Measurements from ENCODE around the gene PCDHA9. TPM values are rescaled to one million over a fixed set of nuclear protein-coding genes. Genes with fewer than 3 reads are reported as not detected.
"Not testable (repeated sequence)": the region's sequence is repeated elsewhere in the genome, so short reads cannot be mapped to it uniquely, and the experiment has no call there.

PCDHA9 gene
- total RNA-seq, 1 donor from 2014 or later, result 0.34 TPM

- DNase-seq (ENCODE audit: low spot score), result no peak
Measured at GRCh38 chr5:140835622-140836510, 12.3 kb upstream of the PCDHA9 start.

- DNase-seq (ENCODE audit: low spot score), result no peak
Measured at GRCh38 chr5:140840978-140841962, 6.9 kb upstream of the PCDHA9 start, which contains the start of gene PCDHA8. PCDHA8 (plus strand) TSS chr5:140841187; CDS start chr5:140841322, 135 bp downstream.

DNA sequence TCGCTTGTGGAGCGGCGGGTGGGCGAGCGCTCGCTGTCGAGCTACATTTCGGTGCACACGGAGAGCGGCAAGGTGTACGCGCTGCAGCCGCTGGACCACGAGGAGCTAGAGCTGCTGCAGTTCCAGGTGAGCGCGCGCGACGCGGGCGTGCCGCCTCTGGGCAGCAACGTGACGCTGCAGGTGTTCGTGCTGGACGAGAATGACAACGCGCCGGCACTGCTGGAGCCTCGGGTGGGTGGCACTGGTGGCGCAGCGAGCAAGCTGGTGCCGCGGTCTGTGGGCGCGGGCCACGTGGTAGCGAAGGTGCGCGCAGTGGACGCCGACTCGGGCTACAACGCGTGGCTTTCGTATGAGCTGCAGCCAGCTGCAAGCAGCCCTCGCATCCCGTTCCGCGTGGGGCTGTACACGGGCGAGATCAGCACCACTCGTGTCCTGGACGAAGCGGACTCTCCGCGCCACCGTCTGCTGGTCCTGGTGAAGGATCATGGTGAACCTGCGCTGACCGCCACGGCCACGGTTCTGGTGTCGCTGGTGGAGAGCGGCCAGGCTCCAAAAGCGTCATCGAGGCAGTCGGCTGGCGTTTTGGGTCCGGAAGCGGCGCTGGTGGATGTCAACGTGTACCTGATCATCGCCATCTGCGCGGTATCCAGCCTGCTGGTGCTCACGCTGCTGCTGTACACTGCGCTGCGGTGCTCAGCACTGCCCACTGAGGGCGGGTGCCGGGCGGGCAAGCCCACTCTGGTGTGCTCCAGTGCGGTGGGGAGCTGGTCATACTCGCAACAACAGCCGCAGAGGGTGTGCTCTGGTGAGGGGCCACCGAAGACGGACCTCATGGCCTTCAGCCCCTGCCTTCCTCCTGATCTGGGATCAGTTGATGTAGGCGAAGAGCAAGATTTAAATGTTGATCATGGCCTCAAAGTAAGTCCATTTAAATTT lies 5.1 kb upstream of the PCDHA9 start:
- no peak for DNase-seq (ENCODE audit: low spot score)

DNA sequence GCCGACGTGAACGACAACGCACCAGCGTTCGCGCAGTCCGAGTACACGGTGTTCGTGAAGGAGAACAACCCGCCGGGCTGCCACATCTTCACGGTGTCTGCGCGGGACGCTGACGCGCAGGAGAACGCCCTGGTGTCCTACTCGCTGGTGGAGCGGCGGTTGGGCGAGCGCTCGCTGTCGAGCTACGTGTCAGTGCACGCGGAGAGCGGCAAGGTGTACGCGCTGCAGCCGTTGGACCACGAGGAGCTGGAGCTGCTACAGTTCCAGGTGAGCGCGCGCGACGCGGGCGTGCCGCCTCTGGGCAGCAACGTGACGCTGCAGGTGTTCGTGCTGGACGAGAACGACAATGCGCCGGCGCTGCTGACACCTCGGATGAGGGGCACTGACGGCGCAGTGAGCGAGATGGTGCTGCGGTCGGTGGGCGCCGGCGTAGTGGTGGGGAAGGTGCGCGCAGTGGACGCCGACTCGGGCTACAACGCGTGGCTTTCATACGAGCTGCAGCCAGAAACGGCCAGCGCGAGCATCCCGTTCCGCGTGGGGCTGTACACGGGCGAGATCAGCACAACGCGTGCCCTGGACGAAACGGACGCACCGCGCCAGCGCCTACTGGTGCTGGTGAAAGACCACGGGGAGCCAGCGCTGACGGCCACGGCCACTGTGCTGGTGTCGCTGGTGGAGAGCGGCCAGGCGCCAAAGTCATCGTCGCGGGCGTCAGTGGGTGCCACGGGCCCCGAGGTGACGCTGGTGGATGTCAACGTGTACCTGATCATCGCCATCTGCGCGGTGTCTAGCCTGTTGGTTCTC lies 1.9 kb downstream of the PCDHA9 start:
- not testable (repeated sequence) for DNase-seq (ENCODE audit: low spot score)

GRCh38 chr5:140855772-140856674 lies 7.8 kb downstream of the PCDHA9 start, which contains the start of gene PCDHA10:
PCDHA10 (plus strand) TSS chr5:140855897; CDS start chr5:140856049, 152 bp downstream.
- DNase-seq (ENCODE audit: low spot score), result no peak

DNA sequence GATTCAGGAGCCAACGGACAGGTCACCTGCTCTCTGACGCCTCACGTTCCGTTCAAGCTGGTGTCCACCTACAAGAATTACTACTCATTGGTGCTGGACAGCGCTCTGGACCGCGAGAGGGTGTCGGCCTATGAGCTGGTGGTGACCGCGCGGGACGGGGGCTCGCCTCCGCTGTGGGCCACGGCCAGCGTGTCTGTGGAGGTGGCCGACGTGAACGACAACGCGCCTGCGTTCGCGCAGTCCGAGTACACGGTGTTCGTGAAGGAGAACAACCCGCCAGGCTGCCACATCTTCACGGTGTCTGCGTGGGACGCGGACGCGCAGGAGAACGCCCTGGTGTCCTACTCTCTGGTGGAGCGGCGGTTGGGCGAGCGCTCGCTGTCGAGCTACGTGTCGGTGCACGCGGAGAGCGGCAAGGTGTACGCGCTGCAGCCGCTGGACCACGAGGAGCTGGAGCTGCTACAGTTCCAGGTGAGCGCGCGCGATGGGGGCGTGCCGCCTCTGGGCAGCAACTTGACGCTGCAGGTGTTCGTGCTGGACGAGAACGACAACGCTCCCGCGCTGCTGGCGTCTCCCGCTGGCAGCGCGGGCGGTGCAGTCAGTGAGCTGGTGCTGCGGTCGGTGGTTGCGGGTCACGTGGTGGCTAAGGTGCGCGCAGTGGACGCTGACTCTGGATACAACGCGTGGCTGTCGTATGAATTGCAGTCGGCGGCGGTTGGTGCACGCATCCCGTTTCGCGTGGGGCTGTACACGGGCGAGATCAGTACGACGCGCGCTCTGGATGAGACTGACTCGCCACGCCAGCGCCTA lies 9.2 kb downstream of the PCDHA9 start:
- DNase-seq (ENCODE audit: low spot score), result no peak

GRCh38 chr5:140857987-140858240 lies 9.7 kb downstream of the PCDHA9 start:
- no peak for DNase-seq (ENCODE audit: low spot score)

DNA sequence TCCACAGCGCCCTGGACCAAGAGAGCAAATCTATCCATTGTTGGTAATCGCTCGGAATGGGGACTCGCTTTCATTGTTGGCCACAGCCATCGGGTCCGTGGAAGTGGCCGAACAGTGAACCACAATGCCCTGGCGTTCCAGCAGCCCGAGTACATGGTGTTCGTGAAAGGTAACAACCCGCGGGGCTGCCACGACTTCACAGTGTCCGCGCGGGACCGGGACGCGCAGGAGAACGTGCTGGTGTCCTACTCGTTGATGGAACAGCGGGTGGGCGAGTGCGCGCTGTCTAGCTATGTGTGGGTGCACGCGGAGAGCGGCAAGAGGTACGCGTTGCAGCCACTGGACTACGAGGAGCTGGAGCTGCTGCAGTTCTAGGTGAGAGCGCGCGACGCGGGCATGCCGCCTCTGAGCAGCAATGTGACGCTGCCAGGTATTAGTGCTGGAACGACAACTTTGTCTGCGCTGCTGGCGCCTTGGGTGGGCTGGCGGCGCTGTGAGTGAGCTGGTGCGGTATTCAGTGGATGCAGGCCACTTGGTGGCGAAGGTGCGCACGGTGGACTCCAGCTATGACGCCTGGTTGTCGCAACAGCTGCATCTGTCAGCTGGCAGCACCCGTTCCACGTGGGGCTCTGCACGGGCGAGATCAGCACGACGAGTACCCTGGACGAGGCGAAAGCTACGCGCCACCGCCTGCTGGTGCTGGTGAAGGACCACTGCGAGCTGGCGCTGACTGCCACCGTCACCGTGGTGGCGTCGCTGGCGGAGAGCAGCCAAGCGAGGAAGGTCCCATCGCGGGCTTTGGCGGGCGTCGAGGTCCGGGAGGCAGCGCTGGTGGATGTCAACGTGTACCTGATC lies 14.5 kb downstream of the PCDHA9 start:
- DNase-seq (ENCODE audit: low spot score), result no peak

- no peak for DNase-seq (ENCODE audit: low spot score)
Measured at GRCh38 chr5:140868721-140869554, 20.8 kb downstream of the PCDHA9 start, which contains the start of gene PCDHA11. PCDHA11 (plus strand) TSS chr5:140868957; CDS start chr5:140869104, 147 bp downstream.

GRCh38 chr5:140869555-140869886 lies 21.3 kb downstream of the PCDHA9 start:
- no peak for DNase-seq (ENCODE audit: low spot score)

- no peak for DNase-seq (ENCODE audit: low spot score)
Measured at GRCh38 chr5:140870221-140871201, 22.3 kb downstream of the PCDHA9 start.

- DNase-seq (ENCODE audit: low spot score), result no peak
Measured at GRCh38 chr5:140875085-140876065, 27.2 kb downstream of the PCDHA9 start, which contains the start of gene PCDHA12. PCDHA12 (plus strand) TSS chr5:140875308; CDS start chr5:140875473, 165 bp downstream.

DNA sequence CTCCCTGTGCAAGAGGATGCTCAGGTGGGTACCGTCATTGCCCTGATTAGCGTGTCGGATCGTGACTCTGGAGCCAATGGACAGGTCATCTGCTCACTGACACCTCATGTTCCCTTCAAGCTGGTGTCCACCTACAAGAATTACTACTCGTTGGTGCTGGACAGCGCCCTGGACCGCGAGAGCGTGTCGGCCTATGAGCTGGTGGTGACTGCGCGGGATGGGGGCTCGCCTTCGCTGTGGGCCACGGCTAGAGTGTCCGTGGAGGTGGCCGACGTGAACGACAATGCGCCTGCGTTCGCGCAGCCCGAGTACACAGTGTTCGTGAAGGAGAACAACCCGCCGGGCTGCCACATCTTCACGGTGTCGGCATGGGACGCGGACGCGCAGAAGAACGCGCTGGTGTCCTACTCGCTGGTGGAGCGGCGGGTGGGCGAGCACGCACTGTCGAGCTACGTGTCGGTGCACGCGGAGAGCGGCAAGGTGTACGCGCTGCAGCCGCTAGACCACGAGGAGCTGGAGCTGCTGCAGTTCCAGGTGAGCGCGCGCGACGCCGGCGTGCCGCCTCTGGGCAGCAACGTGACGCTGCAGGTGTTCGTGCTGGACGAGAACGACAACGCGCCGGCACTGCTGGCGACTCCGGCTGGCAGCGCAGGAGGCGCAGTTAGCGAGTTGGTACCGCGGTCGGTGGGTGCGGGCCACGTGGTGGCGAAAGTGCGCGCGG lies 28.5 kb downstream of the PCDHA9 start:
- not testable (repeated sequence) for DNase-seq (ENCODE audit: low spot score)

GRCh38 chr5:140877262-140877581 lies 29.0 kb downstream of the PCDHA9 start:
- DNase-seq (ENCODE audit: low spot score), result no peak

Measured in ureter (tissue), 1 donor.